ENCODE measurements around the gene TTLL6. TPM values are rescaled to one million over a fixed set of nuclear protein-coding genes. Genes with fewer than 3 reads are reported as not detected.

The TTLL6 gene
- total RNA-seq, 4 donors from 2014 or later: 0.34 to 1.2 (median 0.89) TPM

- Histone ChIP-seq H3K4me1 (peaks cover 7 to 39% of the 10 kb centered on the region in 2 donors), H3K4me3 (replicated peaks in 1 of 3) (no peak overlapping the region)
Observed at GRCh38 chr17:48724251-48725003, 92.6 kb downstream of the TTLL6 start.

GRCh38 chr17:48723423-48724250, 93.4 kb downstream of the TTLL6 start:
- intact Hi-C loops (cut with DNase I): loop anchor here (10.0 kb wide), 1 partner anchor 161 kb away; no protein-coding TSS in a partner anchor
- H3K27ac ChIP-seq: no peak overlapping the region
- 13 to 14% methylated on average over 40 to 42 of the region's 42 CpGs for WGBS, 2 donors

More at GRCh38 chr17:48724251-48725003, 92.6 kb downstream of the TTLL6 start:
- Histone ChIP-seq H3K27ac (no peak overlapping the region), H3K9me3 (no peaks in the 10 kb centered on the region), H3K27me3 (peaks cover 85% of the 10 kb centered on the region), H3K36me3 (no peaks in the 10 kb centered on the region)
- TF ChIP-seq POLR2A (IDR thresholded peaks at IDR 0.05) (no peak), CTCF (IDR thresholded peaks at IDR 0.05) (peak; percentile 38 to 75 (median 60))
- intact Hi-C loops (cut with DNase I): loop anchor here (5.0 to 10.0 kb wide), 2 partner anchors 68 to 160 kb away; no protein-coding TSS in a partner anchor
- 10% methylated on average over 30 to 31 of the region's 32 CpGs for WGBS, 2 donors
- peak; percentile 83 to 90 for DNase-seq

GRCh38 chr17:48722915-48723422, 94.1 kb downstream of the TTLL6 start, which contains the start of gene PRAC2:
PRAC2 (plus strand) TSS chr17:48723185; CDS start chr17:48724411, 1,226 bp downstream.
- no peak within 1 kb of the TSS for H3K4me3 ChIP-seq (replicated peaks in 1 of 3)

More at GRCh38 chr17:48723423-48724250, 93.4 kb downstream of the TTLL6 start:
- Histone ChIP-seq H3K4me3 (replicated peaks in 1 of 3) (no peak overlapping the region), H3K27me3 (peaks cover 86% of the 10 kb centered on the region), H3K4me1 (peaks cover 7 to 34% of the 10 kb centered on the region in 2 donors), H3K9me3 (no peaks in the 10 kb centered on the region), H3K36me3 (no peaks in the 10 kb centered on the region)
- DNase-seq: no peak
- no peak for TF ChIP-seq CTCF (IDR thresholded peaks at IDR 0.05)
- TF ChIP-seq POLR2A (IDR thresholded peaks at IDR 0.05): no peak

GRCh38 chr17:48722201-48722907, 94.7 kb downstream of the TTLL6 start, which contains the start of gene PRAC1:
PRAC1 (minus strand) TSS chr17:48722518; CDS start chr17:48722392, 126 bp downstream.
- H3K36me3 ChIP-seq: no peaks in the 10 kb centered on the region
- no peaks in the 10 kb centered on the region for H3K9me3 ChIP-seq
- WGBS, 2 donors: 7 to 15% methylated on average over 18 to 20 of the region's 21 CpGs
- H3K4me1 ChIP-seq: peaks cover 7 to 32% of the 10 kb centered on the region in 2 donors
- no peak for DNase-seq
- peaks cover 90% of the 10 kb centered on the region for H3K27me3 ChIP-seq
- no peak within 1 kb of the TSS for H3K4me3 ChIP-seq (replicated peaks in 1 of 3)
- intact Hi-C loops (cut with DNase I): loop anchor here (10.0 kb wide), 1 partner anchor 162 kb away; no protein-coding TSS in a partner anchor
- no peak within 1 kb of the TSS for H3K27ac ChIP-seq
- no peak for TF ChIP-seq POLR2A (IDR thresholded peaks at IDR 0.05)
- TF ChIP-seq CTCF (IDR thresholded peaks at IDR 0.05): no peak

More at GRCh38 chr17:48722915-48723422, 94.1 kb downstream of the TTLL6 start, which contains the start of gene PRAC2:
- Histone ChIP-seq H3K27ac (no peak within 1 kb of the TSS), H3K27me3 (peaks cover 87% of the 10 kb centered on the region), H3K9me3 (no peaks in the 10 kb centered on the region), H3K36me3 (no peaks in the 10 kb centered on the region), H3K4me1 (peaks cover 7 to 32% of the 10 kb centered on the region in 2 donors)
- intact Hi-C loops (cut with DNase I): loop anchor here (10.0 kb wide), 1 partner anchor 162 kb away; no protein-coding TSS in a partner anchor
- DNase-seq: no peak
- no peak for TF ChIP-seq POLR2A (IDR thresholded peaks at IDR 0.05)
- no peak for TF ChIP-seq CTCF (IDR thresholded peaks at IDR 0.05)
- 5 to 6% methylated on average over 21 of the region's 21 CpGs for WGBS, 2 donors

Measured in thyroid gland (tissue), 4 donors.